K562 (cell line): ENCODE measurements around the gene SKIC2. TPM values are rescaled to one million over a fixed set of nuclear protein-coding genes. Genes with fewer than 3 reads are reported as not detected.

Experiments
- ARID3A ChIP-seq: IDR thresholded peaks from 2 replicates; pipeline ENCODE4 v1.6.1; 2012; ENCODE audit warnings: low read depth, low read length, improper control_type of control experiment, borderline replicate concordance
- ELF4 ChIP-seq: fragments of 450-650 bp; formaldehyde crosslinking; IDR thresholded peaks from 2 replicates; pipeline ENCODE4 v1.4.0; 2022; ENCODE audit warnings: missing genetic modification characterization
- HOMEZ ChIP-seq: fragments of 250-450 bp; sonication (Bioruptor Pico); IDR thresholded peaks from 2 replicates; pipeline ENCODE4 v1.4.0; 2020; ENCODE audit warnings: mild to moderate bottlenecking, moderate library complexity
- NONO ChIP-seq, 2 experiments: fragments of 200-400 bp in 1 of 2; fragments of 450-650 bp in 1 of 2; formaldehyde crosslinking in 1 of 2; IDR thresholded peaks; 2 replicates each; pipeline ENCODE4 v1.6.1; 2017; ENCODE audit warnings: low read depth in 2 of 2, mild to moderate bottlenecking in 2 of 2, moderate library complexity in 2 of 2, low read length in 1 of 2
- RBBP5 ChIP-seq: fragments of 200-600 bp; sonication (generic); IDR thresholded peaks from 2 replicates; pipeline ENCODE4 v1.6.1; 2012; ENCODE audit warnings: borderline replicate concordance, mild to moderate bottlenecking, low read length, control low read depth, inconsistent platforms; ENCODE audit not compliant: insufficient read depth, poor library complexity, severe bottlenecking
- SMARCB1 ChIP-seq: IDR thresholded peaks from 2 replicates; pipeline ENCODE4 v1.6.1; 2011; ENCODE audit warnings: improper control_type of control experiment, low read depth; ENCODE audit not compliant: insufficient read length
- TAL1 ChIP-seq: fragments of 450-650 bp; IDR thresholded peaks from 2 replicates; pipeline ENCODE4 v1.6.1; 2016; ENCODE audit warnings: mild to moderate bottlenecking
- WHSC1 ChIP-seq: IDR thresholded peaks from one replicate; pipeline ENCODE4 v1.6.1; 2012; ENCODE audit warnings: low read length, control low read depth, inconsistent platforms
- ZFP36 ChIP-seq: fragments of 150-350 bp; IDR thresholded peaks from 2 replicates; pipeline ENCODE4 v1.6.1; 2018; ENCODE audit warnings: low read length, low read depth; ENCODE audit not compliant: partially characterized antibody
- ZNF644 ChIP-seq: fragments of 200-800 bp; sonication (Bioruptor generic); IDR thresholded peaks from 2 replicates; pipeline ENCODE4 v1.6.1; 2016; ENCODE audit warnings: low read depth, missing genetic modification characterization, missing compliant biosample characterization
- polyA plus RNA-seq, 8 experiments: library from polyadenylated mRNA; depleted of rRNA in 4 of 8; stranded (reverse) in 5 of 8; unstranded in 3 of 8; fragments of >200 nt; fragmentation: Nextera tagmentation in 2 of 8; fragmentation: Illumina TruSeq in 1 of 8; extraction: Ambion mirVana in 2 of 8; extraction: Trizol in 1 of 8; gene quantifications; 2 replicates each; pipeline versions ENCODE4 v1.2.1 to v1.2.3, GENCODE V29; 2011 to 2014; ENCODE audit warnings: inconsistent platforms in 1 of 8, missing spikeins in 1 of 8
- total RNA-seq, 7 experiments: library from RNA; depleted of rRNA in 6 of 7; stranded (reverse); fragments of >200 nt in 6 of 7; fragmentation: Illumina TruSeq in 2 of 7; extraction: Trizol in 2 of 7; gene quantifications; 2 replicates each; pipeline versions ENCODE4 v1.2.1 to v1.2.3, GENCODE V29; 2011 to 2021; ENCODE audit warnings: low replicate concordance in 1 of 7
- TF ChIP-seq, protein P1 (sequence below), 2 experiments: fragments of 450-650 bp; IDR thresholded peaks; 2 replicates each; pipeline ENCODE4 v1.6.1; 2016
- TF ChIP-seq, protein P2 (sequence below): sonication (generic); formaldehyde crosslinking; IDR thresholded peaks from 2 replicates; pipeline ENCODE4 v1.8.0; 2022; ENCODE audit warnings: mild to moderate bottlenecking, missing genetic modification reagents, borderline replicate concordance
- TF ChIP-seq, protein P3 (sequence below): fragments of 250-450 bp; sonication (Bioruptor Pico); IDR thresholded peaks from 2 replicates; pipeline ENCODE4 v1.5.0; 2020; ENCODE audit warnings: mild to moderate bottlenecking
- TF ChIP-seq, protein P4 (sequence below): sonication (generic); formaldehyde crosslinking; IDR thresholded peaks from 2 replicates; pipeline ENCODE4 v1.8.1; 2023; ENCODE audit warnings: mild to moderate bottlenecking, missing genetic modification reagents

SKIC2 gene
- total and polyA plus RNA-seq, 9 of the 15 experiments (the other 6 are each of a cell fraction or from before 2014, with no cell fraction given): 3.3 to 94.6 (median 38.8) TPM

- TF ChIP-seq ARID3A (no peak), RBBP5 (peak; percentile 37), SMARCB1 (no peak), ZFP36 (no peak), ZNF644 (tag) (0 out of 2 replicates have a peak, but pooled peaks have one; percentile 47), HOMEZ (CRISPR knock-in tag) (no peak), NONO (IDR thresholded peaks at IDR 0.05; ENCODE audit: low read depth in 2 of 2, low read length in 1 of 2) (no peak; a peak in 1 of 4 replicates), ELF4 (CRISPR knock-in tag) (no peak), TAL1 (no peak), WHSC1 (no peak)
- TF ChIP-seq, protein P1, sequence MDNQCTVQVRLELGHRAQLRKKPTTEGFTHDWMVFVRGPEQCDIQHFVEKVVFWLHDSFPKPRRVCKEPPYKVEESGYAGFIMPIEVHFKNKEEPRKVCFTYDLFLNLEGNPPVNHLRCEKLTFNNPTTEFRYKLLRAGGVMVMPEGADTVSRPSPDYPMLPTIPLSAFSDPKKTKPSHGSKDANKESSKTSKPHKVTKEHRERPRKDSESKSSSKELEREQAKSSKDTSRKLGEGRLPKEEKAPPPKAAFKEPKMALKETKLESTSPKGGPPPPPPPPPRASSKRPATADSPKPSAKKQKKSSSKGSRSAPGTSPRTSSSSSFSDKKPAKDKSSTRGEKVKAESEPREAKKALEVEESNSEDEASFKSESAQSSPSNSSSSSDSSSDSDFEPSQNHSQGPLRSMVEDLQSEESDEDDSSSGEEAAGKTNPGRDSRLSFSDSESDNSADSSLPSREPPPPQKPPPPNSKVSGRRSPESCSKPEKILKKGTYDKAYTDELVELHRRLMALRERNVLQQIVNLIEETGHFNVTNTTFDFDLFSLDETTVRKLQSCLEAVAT (IDR thresholded peaks at IDR 0.05): peak in 1 of 2 experiments; percentile 16; a peak in 1 of 4 replicates
- TF ChIP-seq, protein P2, sequence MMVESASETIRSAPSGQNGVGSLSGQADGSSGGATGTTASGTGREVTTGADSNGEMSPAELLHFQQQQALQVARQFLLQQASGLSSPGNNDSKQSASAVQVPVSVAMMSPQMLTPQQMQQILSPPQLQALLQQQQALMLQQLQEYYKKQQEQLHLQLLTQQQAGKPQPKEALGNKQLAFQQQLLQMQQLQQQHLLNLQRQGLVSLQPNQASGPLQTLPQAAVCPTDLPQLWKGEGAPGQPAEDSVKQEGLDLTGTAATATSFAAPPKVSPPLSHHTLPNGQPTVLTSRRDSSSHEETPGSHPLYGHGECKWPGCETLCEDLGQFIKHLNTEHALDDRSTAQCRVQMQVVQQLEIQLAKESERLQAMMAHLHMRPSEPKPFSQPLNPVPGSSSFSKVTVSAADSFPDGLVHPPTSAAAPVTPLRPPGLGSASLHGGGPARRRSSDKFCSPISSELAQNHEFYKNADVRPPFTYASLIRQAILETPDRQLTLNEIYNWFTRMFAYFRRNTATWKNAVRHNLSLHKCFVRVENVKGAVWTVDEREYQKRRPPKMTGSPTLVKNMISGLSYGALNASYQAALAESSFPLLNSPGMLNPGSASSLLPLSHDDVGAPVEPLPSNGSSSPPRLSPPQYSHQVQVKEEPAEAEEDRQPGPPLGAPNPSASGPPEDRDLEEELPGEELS (CRISPR knock-in tag): no peak
- TF ChIP-seq, protein P3, sequence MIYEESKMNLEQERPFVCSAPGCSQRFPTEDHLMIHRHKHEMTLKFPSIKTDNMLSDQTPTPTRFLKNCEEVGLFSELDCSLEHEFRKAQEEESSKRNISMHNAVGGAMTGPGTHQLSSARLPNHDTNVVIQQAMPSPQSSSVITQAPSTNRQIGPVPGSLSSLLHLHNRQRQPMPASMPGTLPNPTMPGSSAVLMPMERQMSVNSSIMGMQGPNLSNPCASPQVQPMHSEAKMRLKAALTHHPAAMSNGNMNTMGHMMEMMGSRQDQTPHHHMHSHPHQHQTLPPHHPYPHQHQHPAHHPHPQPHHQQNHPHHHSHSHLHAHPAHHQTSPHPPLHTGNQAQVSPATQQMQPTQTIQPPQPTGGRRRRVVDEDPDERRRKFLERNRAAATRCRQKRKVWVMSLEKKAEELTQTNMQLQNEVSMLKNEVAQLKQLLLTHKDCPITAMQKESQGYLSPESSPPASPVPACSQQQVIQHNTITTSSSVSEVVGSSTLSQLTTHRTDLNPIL (CRISPR knock-in tag): no peak
- TF ChIP-seq, protein P4, sequence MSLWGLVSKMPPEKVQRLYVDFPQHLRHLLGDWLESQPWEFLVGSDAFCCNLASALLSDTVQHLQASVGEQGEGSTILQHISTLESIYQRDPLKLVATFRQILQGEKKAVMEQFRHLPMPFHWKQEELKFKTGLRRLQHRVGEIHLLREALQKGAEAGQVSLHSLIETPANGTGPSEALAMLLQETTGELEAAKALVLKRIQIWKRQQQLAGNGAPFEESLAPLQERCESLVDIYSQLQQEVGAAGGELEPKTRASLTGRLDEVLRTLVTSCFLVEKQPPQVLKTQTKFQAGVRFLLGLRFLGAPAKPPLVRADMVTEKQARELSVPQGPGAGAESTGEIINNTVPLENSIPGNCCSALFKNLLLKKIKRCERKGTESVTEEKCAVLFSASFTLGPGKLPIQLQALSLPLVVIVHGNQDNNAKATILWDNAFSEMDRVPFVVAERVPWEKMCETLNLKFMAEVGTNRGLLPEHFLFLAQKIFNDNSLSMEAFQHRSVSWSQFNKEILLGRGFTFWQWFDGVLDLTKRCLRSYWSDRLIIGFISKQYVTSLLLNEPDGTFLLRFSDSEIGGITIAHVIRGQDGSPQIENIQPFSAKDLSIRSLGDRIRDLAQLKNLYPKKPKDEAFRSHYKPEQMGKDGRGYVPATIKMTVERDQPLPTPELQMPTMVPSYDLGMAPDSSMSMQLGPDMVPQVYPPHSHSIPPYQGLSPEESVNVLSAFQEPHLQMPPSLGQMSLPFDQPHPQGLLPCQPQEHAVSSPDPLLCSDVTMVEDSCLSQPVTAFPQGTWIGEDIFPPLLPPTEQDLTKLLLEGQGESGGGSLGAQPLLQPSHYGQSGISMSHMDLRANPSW (CRISPR knock-in tag): 0 out of 2 replicates have a peak, but pooled peaks have one; percentile 12
Measured at GRCh38 chr6:31968791-31969711, 10.1 kb downstream of the SKIC2 start (continued).
